SK-N-SH (cell line): Measurements from ENCODE around the gene LYPD8. TPM values are rescaled to one million over a fixed set of nuclear protein-coding genes. Genes with fewer than 3 reads are reported as not detected.

ENCODE experiments used
- CTCF ChIA-PET: fragments of 300-600, 350-600 bp; formaldehyde crosslinking; extraction: SDS; loops from one replicate; lab custom pipeline; 2021; lab: Yijun Ruan, JAX
- POLR2A ChIA-PET: fragments of 350-600 bp; sonication (Branson Sonifier 250); formaldehyde crosslinking; extraction: SDS; loops from one replicate; lab custom pipeline; 2020; ENCODE audit warnings: antibody characterized with exemption, inconsistent platforms; lab: Yijun Ruan, JAX
- DNase-seq: peaks from one replicate; pipeline ENCODE4 v3.0.0; 2012
- H2AFZ ChIP-seq: fragments of 200-600 bp; sonication (generic); 2 replicates; pipeline ENCODE4 v1.8.1; 2016; ENCODE audit warnings: antibody characterized with exemption, mild to moderate bottlenecking, low read depth
- H3F3A ChIP-seq: fragments of 200-600 bp; sonication (generic); replicated peaks from 2 replicates; pipeline ENCODE3; 2016; ENCODE audit warnings: antibody characterized with exemption, mild to moderate bottlenecking; ENCODE audit not compliant: insufficient read depth
- H3K27ac ChIP-seq, 2 experiments: fragments of 200-500 bp in 1 of 2; fragments of 200-600 bp in 1 of 2; sonication (Bioruptor generic) in 1 of 2; sonication (generic), shearing (Covaris generic) in 1 of 2; 2 replicates each; pipeline versions ENCODE4 v1.5.1 to v1.6.1; 2014 to 2016; ENCODE audit warnings: low read depth in 2 of 2, inconsistent platforms in 1 of 2, low read length in 1 of 2, mild to moderate bottlenecking in 1 of 2, mixed read lengths in 1 of 2
- H3K27me3 ChIP-seq: fragments of 200-600 bp; sonication (generic), shearing (Covaris generic); 2 replicates; pipeline ENCODE4 v1.6.1; 2016; ENCODE audit warnings: mixed run types; ENCODE audit not compliant: insufficient read depth
- H3K36me3 ChIP-seq, 2 experiments: fragments of 200-500 bp in 1 of 2; fragments of 200-600 bp in 1 of 2; sonication (Bioruptor generic) in 1 of 2; sonication (generic) in 1 of 2; replicated peaks in 1 of 2; 2 replicates each; pipeline versions ENCODE3 to v1.5.1; 2014 to 2016; ENCODE audit warnings: low read length in 1 of 2, mild to moderate bottlenecking in 1 of 2; ENCODE audit not compliant: insufficient read depth in 2 of 2, control insufficient read depth in 1 of 2
- H3K4me1 ChIP-seq, 2 experiments: fragments of 200-500 bp in 1 of 2; fragments of 200-600 bp in 1 of 2; sonication (Bioruptor generic) in 1 of 2; sonication (generic), shearing (Covaris generic) in 1 of 2; 2 replicates each; pipeline versions ENCODE4 v1.5.1 to v1.6.1; 2014 to 2016; ENCODE audit warnings: low read depth in 1 of 2, low read length in 1 of 2, mixed run types in 1 of 2; ENCODE audit not compliant: insufficient read depth in 2 of 2, control insufficient read depth in 1 of 2
- H3K4me2 ChIP-seq: fragments of 200-600 bp; sonication (generic), shearing (Covaris generic); 2 replicates; pipeline ENCODE4 v1.6.1; 2017; ENCODE audit warnings: mixed run types
- H3K4me3 ChIP-seq, 2 experiments: fragments of 200-500 bp in 1 of 2; fragments of 200-600 bp in 1 of 2; sonication (Bioruptor generic) in 1 of 2; sonication (generic), shearing (Covaris generic) in 1 of 2; 2 replicates each; pipeline versions ENCODE4 v1.5.1 to v1.8.1; 2014 to 2016; ENCODE audit warnings: low read depth in 2 of 2, inconsistent platforms in 1 of 2, low read length in 1 of 2, mild to moderate bottlenecking in 1 of 2, mixed read lengths in 1 of 2, moderate library complexity in 1 of 2
- H3K79me2 ChIP-seq: fragments of 200-600 bp; sonication (generic); 2 replicates; pipeline ENCODE4 v1.8.1; 2017; ENCODE audit warnings: mild to moderate bottlenecking; ENCODE audit not compliant: insufficient read depth
- H3K9ac ChIP-seq: fragments of 200-600 bp; sonication (generic); 2 replicates; pipeline ENCODE4 v1.6.1; 2017; ENCODE audit warnings: mixed run types
- H3K9me2 ChIP-seq: fragments of 200-600 bp; sonication (generic); 2 replicates; pipeline ENCODE4 v1.6.1; 2017; ENCODE audit warnings: mixed run types
- H3K9me3 ChIP-seq: fragments of 200-600 bp; sonication (generic); 2 replicates; pipeline ENCODE4 v1.6.1; 2017; ENCODE audit warnings: mixed run types, mild to moderate bottlenecking, moderate library complexity
- H4K20me1 ChIP-seq: fragments of 200-600 bp; sonication (generic); 2 replicates; pipeline ENCODE4 v1.6.1; 2017; ENCODE audit warnings: mild to moderate bottlenecking, mixed run types; ENCODE audit not compliant: insufficient read depth
- CTCF ChIP-seq: fragments of 200-600 bp; sonication (generic); IDR thresholded peaks from 2 replicates; pipeline ENCODE4 v1.6.1; 2017; ENCODE audit warnings: antibody characterized with exemption, mild to moderate bottlenecking, moderate library complexity
- ELF1 ChIP-seq: IDR thresholded peaks from 2 replicates; pipeline ENCODE4 v1.4.0; 2012
- EP300 ChIP-seq, 2 experiments: IDR thresholded peaks; 2 replicates each; pipeline versions ENCODE4 v1.4.0 to v1.6.1; 2012; ENCODE audit warnings: borderline replicate concordance in 1 of 2, low read depth in 1 of 2, low read length in 1 of 2
- EZH2phosphoT487 ChIP-seq: fragments of 200-600 bp; sonication (generic); IDR thresholded peaks from 2 replicates; pipeline ENCODE4 v1.6.1; 2017; ENCODE audit warnings: low read depth, mixed run types, mild to moderate bottlenecking, antibody characterized with exemption, moderate library complexity, borderline replicate concordance
- FOSL2 ChIP-seq: IDR thresholded peaks from 2 replicates; pipeline ENCODE4 v1.4.0; 2012; ENCODE audit warnings: low read depth, mild to moderate bottlenecking, moderate library complexity, borderline replicate concordance
- FOXJ3 ChIP-seq: sonication (generic); formaldehyde crosslinking; IDR thresholded peaks from 2 replicates; pipeline ENCODE4 v1.5.1; 2020; ENCODE audit warnings: mild to moderate bottlenecking, missing genetic modification reagents
- FOXM1 ChIP-seq: IDR thresholded peaks from 2 replicates; pipeline ENCODE4 v1.4.0; 2012; ENCODE audit warnings: low read depth, mild to moderate bottlenecking
- JUND ChIP-seq: IDR thresholded peaks from 2 replicates; pipeline ENCODE4 v1.4.0; 2012
- MAX ChIP-seq: IDR thresholded peaks from 2 replicates; pipeline ENCODE4 v1.4.0; 2012; ENCODE audit warnings: low read depth
- MXI1 ChIP-seq: IDR thresholded peaks from 2 replicates; pipeline ENCODE4 v1.6.1; 2012; ENCODE audit warnings: mild to moderate bottlenecking, low read depth, low read length, improper control_type of control experiment
- NRF1 ChIP-seq: IDR thresholded peaks from 2 replicates; pipeline ENCODE4 v1.6.1; 2012; ENCODE audit warnings: low read depth, mild to moderate bottlenecking, low read length
- RCOR1 ChIP-seq: fragments of 150-350 bp; IDR thresholded peaks from 2 replicates; pipeline ENCODE4 v1.6.1; 2017; ENCODE audit warnings: antibody characterized with exemption, low read length
- RFX5 ChIP-seq: IDR thresholded peaks from 2 replicates; pipeline ENCODE4 v1.6.1; 2012; ENCODE audit warnings: mild to moderate bottlenecking, improper control_type of control experiment, low read length
- SIN3A ChIP-seq: IDR thresholded peaks from 2 replicates; pipeline ENCODE4 v1.6.1; 2012; ENCODE audit warnings: low read depth, mild to moderate bottlenecking, low read length, moderate library complexity, borderline replicate concordance
- SMC3 ChIP-seq: IDR thresholded peaks from 2 replicates; pipeline ENCODE4 v1.6.1; 2012; ENCODE audit warnings: low read depth, low read length, improper control_type of control experiment
- TAF1 ChIP-seq: IDR thresholded peaks from 2 replicates; pipeline ENCODE4 v1.6.1; 2012; ENCODE audit warnings: low read depth, mild to moderate bottlenecking, low read length, moderate library complexity, borderline replicate concordance
- TCF12 ChIP-seq: IDR thresholded peaks from 2 replicates; pipeline ENCODE4 v1.4.0; 2012
- TEAD4 ChIP-seq: IDR thresholded peaks from 2 replicates; pipeline ENCODE4 v1.4.0; 2012; ENCODE audit warnings: mild to moderate bottlenecking, borderline replicate concordance; ENCODE audit not compliant: insufficient read depth
- WGBS: methylation state at CpG from one replicate; pipeline ENCODE4 v1.1.6; 2017; ENCODE audit warnings: low lambda C conversion rate; 5-methylcytosine and 5-hydroxymethylcytosine counted together
- polyA plus RNA-seq, 3 experiments: library from polyadenylated mRNA; depleted of rRNA; stranded (reverse); fragments of >200 nt; gene quantifications; 2 replicates each; pipeline ENCODE4 v1.2.3, GENCODE V29; 2012

The LYPD8 gene
- polyA plus RNA-seq, 1 of the 3 experiments (the other 2 are of a cell fraction), result 1.5 TPM

DNA sequence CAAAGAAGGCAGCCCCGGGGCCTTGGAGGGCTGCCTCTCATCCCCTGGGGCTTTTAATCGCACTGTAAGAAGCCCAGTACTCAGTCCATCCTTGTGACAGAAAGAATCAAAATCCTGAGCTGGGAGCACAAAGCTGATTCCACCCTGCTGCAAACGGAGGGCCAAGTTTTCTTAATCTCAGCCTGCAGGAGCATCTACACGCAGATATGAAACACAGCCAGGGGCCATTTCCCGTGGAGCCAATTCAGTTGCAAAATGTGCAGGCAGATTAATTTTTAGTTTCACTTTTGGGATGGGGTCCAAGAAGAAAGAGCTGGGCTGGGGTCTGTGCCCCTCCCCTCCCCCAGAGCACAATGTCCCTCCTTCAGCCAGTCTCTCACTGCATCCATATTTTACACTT lies 4.4 kb downstream of the LYPD8 start:
- H3K4me3 ChIP-seq, result no peak overlapping the region
- H3K9me3 ChIP-seq, result no peaks in the 10 kb centered on the region
- H3K4me2 ChIP-seq, result 0 out of 2 replicates have a peak overlapping the region, but pooled peaks have one; percentile 29
- peak overlapping the region; percentile 25; the same call in 1 of the 2 replicates for H2AFZ ChIP-seq
- no peaks in the 10 kb centered on the region for H3K4me1 ChIP-seq
- no peaks in the 10 kb centered on the region for H3K9me2 ChIP-seq
- 0 out of 2 replicates have a peak, but pooled peaks cover 2% of the 10 kb centered on the region for H3K27me3 ChIP-seq
- no peak overlapping the region for H3K27ac ChIP-seq
- no peak for DNase-seq
- peaks cover 9% of the 10 kb centered on the region for H3F3A ChIP-seq
- H3K9ac ChIP-seq, result no peak overlapping the region
- WGBS, result 17% methylated on average over 5 of the region's 5 CpGs
- TF ChIP-seq RCOR1 (no peak), EZH2phosphoT487 (no peak), TEAD4 (no peak), TAF1 (no peak), SIN3A (no peak), MAX (no peak), MXI1 (no peak), FOXM1 (no peak), JUND (no peak), TCF12 (no peak), FOXJ3 (CRISPR knock-in tag) (no peak), EP300 (IDR thresholded peaks at IDR 0.05; ENCODE audit: borderline replicate concordance in 1 of 2, low read depth in 1 of 2, low read length in 1 of 2) (no peak), FOSL2 (no peak), SMC3 (no peak), RFX5 (no peak), NRF1 (no peak), ELF1 (no peak)
- POLR2A ChIA-PET, result no interaction called here
- no peaks in the 10 kb centered on the region for H3K36me3 ChIP-seq
- no peaks in the 10 kb centered on the region for H3K79me2 ChIP-seq
- CTCF ChIA-PET, result interaction anchor here (1.0 kb wide), 1 partner anchor 131 kb away, joined by 3 read pairs; no protein-coding TSS in a partner anchor
- no peaks in the 10 kb centered on the region for H4K20me1 ChIP-seq

DNA sequence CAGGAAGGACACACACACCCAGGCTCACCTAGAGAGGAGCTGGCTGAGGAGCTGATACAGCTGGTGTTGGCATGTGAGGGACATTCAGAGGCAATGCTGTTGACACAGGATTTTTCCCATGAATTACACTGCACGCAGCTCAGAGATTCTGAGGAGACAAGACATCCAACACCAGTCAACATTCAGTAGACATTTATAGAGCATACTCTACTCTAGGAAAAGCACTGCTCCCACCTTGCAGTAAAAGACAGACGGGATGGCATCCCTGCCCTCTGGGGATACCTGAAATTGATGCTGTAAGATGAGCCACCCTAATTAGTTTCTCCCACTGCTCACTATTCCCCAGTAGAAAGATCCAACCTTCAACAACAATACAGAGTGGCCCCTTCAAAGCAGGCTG lies 5.1 kb downstream of the LYPD8 start:
- Histone ChIP-seq H3K27ac (no peak overlapping the region), H3K4me1 (no peaks in the 10 kb centered on the region), H3K4me2 (peak overlapping the region; percentile 50; the same call in 1 of the 2 replicates), H3F3A (peaks cover 9% of the 10 kb centered on the region), H3K27me3 (peaks cover 8% of the 10 kb centered on the region; the same call in 1 of the 2 replicates), H3K79me2 (no peaks in the 10 kb centered on the region), H3K4me3 (no peak overlapping the region), H4K20me1 (no peaks in the 10 kb centered on the region), H3K36me3 (no peaks in the 10 kb centered on the region), H3K9me3 (no peaks in the 10 kb centered on the region), H3K9me2 (no peaks in the 10 kb centered on the region), H3K9ac (no peak overlapping the region), H2AFZ (peak overlapping the region; percentile 25; the same call in 1 of the 2 replicates)
- ChIA-PET POLR2A (no interaction called here), CTCF (interaction anchor here (1.0 kb wide), 1 partner anchor 131 kb away, joined by 3 read pairs; no protein-coding TSS in a partner anchor)
- no peak for TF ChIP-seq CTCF
- WGBS, result 54% methylated on average over 1 of the region's 2 CpGs
- no peak for DNase-seq
